ENCODE measurements around the gene HGFAC.

DNA sequence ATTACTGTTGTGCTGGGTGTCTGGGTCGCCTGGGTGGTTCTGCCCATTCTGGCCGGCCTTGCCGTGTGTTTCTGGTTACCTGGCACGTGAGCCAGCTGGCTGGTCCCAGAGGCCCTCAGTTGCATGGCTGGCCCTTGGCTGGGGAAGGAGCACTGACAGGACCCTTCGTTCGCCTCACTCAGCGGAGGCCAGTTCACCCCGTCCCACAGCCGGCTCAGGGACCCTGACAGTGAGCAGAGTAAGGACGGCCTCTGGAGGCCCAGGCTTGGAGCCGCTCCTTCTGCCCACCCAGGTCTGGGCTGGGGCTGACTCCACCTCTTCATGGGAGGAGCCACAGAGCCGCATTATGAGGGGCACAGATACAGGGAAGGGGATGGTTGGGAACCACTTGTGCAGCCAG lies 20.3 kb upstream of the HGFAC start:
- TF ChIP-seq EZH2phosphoT487 (IDR thresholded peaks at IDR 0.05; ENCODE audit: insufficient read depth, low read depth) (no peak), EZH2 (IDR thresholded peaks at IDR 0.05; ENCODE audit: insufficient read depth, poor library complexity, severe bottlenecking) (no peak)

All from GM23248 (cell line).